UCSD-AML1 (cell line): ENCODE data around the gene TMEM258.

Source experiments
- DNase-seq: peaks from one replicate; lab custom pipeline; 2025; ENCODE audit not compliant: unreplicated experiment; lab: John Stamatoyannopoulos, UW

Gene TMEM258

DNA sequence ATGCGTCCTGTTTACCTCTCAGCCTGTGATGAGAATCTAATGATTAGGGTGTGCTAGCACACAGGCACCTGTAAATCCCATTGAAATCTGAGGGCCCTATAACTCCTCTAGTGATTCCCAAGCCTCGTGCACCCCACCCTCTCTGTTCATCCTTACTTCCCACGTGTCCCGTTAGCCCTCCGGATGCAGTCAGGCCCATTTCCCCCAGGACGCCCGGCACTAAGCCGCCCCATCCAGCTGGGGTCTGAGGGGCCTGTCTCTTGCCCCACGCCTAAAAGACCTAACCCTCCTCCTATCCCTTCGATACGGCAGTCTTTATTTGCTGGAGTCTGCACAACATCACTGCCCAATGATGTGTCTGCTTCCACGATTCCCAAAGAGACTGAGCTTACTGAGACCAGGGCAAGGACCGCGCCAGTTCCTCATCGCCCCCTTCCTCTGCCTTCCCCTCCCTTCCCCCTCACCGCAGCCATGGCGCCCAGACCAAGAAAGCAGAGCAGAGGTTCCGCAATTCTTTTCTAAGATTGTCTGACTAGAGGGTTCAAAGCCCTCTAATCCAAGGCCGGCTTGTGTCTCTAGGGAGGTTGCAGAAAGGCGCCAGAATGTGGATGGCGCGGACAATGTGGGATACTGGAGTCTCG lies 34.7 kb upstream of the TMEM258 start:
- DNase-seq = peak; percentile 80

DNA sequence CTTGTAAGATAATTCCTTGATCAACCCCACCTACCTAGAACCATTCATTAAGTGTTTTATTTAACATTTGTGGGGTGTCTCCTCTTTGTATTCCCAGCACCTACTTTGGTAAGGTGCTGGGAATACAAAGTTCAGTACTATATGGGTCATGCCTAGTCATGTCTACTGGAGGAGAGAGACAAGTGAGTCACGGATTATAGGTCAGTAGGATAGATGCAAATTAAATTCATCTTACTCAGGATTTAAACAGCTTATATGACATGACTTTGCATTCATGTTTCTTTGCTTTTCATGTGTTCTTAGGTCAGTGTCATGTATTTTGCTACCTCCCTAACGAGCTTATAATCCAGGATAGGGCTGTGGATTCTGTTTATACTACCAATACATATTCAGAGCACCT lies 27.8 kb upstream of the TMEM258 start:
- DNase-seq = no peak

DNA sequence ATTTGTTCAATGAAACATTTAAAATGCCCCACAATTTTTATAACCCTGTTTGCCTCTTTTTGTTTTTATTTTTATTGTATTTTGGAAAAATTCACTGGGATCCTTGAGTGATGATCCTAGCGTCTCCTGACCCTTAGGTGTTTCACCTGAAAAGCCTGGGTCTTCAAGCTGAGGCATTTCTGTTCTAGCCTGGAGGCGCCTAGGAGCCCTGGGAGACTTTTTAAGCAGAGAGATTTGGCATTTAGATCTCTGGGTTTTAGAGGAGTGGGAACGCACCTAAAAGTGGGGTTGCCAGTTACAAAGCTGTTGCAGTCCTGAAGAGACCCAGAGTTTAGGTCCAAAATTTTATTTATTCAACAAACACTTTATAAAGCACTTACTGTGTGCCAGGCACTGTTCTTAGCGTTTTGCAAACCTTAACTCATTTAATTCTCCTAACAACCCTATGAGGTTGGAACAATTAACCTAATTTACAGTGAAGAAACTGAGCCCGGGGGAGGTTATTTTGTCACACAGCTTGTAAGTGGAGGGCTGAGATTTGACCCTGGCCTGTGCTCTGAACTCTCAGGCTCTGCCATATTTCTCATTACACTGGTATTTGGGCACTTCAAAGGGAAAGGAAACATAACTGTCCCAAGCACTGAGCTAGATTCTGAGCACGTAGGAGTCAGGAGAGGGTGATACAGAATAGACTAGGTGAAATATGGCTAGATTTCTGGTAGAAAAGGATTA lies 25.2 kb upstream of the TMEM258 start:
- no peak for DNase-seq

DNA sequence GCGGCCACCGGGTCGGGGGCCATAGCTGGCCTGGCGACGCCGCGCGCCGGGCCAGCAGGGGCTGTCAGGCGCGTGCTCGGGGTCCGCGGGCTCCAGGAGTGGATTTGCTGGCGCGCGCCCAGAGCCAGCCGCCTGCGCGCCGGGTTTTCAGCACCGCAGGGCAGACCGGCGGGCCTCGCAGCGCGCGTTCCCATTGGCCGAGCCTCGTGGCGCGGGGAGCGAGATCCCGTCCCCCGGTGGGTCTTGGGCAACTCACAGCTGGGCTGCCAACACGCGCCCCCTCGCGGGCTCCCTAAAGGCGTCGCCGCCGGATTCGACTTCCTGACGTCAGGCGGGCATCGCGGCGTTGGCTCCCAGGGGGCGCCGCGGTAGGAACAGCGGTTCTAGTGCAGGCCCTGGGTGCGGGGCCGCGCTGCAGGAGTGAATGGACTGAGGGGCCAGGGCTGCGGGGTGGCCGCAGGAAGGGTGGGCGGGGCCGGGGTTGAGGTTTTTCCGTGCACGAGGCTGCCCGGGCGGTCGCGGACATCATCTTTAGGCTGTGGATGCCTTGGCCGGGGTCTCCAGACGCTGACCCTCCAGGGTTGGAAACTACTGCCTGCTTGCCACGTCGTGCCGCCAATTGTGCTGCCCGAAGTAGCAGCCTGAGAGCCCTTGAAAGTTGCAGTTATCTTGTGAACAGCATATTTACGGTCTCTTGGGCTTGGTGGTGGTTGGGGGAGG lies 24.5 kb upstream of the TMEM258 start, which contains the start of gene FADS1:
Gene FADS1, minus strand, starts transcription at position 268 of the 720 bp plus-strand sequence. Its CDS starts 74 bp downstream, at position 194.
- DNase-seq = peak; percentile 97

DNA sequence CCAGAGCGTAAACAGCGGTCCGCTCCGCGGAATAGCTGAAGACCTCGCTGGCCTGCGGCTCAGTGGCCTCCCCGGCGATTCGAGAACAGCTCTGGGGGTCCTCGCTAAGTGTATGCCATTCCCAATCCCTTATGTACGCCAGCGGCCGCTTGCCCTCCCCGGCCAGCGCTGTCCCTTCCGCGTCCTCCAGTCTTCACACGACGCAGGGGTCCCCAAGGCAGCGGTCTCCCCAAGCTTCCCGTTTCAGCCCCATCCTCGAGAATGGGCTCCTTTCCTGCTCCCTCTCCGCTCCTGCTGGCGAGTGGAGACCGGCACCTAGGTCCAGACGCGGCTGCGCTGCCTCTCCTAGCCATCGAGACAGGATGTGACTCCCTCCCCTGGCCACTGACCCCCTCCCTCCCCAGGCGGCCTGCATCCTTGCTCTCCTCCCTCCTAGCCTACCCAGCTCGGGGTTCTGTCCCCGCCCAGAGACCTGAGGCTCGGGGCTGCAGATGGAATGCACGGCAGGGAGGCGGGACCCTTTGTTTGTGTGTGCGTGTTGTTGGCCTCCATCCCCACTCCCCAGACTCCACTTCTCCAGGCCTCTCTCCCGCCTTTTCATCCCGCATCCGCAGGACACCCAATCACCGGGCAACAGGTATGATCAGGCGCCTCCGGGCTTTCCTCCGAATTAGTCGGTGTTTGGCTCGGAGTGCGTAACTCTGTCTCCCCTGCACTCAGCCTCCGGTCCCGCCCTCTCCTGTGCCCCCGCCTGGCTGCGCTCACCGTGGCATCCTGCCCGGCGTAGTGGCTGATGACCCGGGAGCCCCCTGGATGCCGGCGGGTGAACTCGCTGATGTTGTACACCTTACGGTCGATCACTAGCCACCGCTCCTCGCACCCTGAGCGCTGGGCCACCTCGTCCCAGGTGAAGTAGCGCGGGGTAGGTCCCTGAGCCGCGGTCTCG lies 23.7 kb upstream of the TMEM258 start:
- peak; percentile 72 for DNase-seq

DNA sequence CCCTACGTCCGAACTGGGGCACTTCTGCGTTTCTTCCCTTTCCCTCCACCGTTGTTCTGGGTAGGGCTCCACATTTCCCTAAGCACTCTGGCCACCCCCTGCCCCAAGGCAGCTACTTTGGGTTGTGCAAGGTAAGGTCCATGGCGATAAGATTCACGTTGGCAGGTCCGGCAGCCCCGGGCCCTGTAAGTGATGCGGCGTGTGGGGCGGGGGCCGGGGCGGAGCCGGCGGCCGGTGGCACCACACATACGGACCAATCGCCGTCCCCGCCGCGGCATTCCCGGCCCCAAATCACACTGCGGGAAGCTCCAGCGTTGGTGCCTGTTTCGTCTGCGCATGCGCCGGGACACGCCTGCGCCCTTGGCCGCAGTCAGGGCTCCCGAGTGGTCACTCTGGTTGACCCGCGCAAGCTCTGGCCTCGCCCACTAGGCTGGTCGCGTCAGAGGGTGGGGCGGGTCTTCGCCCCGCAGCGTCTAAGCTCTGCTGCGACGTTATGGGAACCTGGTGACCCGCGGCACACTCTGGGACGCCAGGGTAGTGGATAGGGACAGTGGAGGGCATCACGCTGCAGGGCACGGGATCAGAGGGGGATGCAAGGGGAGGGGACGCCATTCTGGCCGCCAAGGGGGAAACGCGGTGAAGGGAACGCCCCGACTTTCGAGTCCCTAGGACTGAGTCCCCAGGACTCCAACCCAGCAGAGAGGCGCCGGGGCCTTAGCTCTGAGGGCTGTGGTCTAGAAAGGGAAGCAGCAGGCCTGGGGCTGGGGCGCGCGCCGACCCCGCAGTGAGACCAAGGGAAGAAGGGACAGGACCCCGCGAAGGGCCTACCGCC lies 22.8 kb upstream of the TMEM258 start:
- peak; percentile 95 for DNase-seq

DNA sequence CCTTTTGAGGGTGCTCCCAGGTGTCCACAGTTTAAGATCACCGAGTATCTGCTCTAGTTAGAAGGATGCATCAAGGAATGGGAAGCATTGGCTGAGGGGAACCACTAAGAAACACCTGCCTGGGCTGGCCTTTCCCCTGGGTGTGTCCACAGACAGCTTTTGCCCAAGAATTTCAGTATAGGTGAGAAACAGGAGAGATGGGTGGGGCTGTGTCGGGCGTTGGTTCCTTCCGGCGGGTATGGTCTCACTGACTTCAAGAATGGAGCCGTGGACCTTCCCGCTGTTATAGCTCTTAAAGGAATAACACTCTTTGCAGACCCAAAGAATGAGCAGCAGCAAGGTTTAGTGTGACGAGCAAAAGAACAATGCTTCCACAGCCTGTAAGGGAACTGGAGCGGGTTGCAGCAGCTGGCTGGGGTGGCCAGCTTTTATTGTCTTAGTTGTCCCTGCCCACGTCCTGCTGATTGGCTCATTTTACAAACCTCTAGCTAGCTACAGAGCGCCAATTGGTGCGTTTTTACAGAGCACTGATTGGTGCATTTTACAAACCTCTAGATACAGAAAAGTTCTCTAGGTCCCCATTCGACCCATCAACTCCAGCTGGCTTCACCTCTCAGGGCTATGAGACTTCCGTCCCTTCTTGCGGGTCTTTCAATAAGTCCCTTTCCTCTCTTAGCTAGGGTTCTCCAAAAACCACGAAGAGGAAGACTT lies 22.0 kb upstream of the TMEM258 start:
- no peak for DNase-seq

DNA sequence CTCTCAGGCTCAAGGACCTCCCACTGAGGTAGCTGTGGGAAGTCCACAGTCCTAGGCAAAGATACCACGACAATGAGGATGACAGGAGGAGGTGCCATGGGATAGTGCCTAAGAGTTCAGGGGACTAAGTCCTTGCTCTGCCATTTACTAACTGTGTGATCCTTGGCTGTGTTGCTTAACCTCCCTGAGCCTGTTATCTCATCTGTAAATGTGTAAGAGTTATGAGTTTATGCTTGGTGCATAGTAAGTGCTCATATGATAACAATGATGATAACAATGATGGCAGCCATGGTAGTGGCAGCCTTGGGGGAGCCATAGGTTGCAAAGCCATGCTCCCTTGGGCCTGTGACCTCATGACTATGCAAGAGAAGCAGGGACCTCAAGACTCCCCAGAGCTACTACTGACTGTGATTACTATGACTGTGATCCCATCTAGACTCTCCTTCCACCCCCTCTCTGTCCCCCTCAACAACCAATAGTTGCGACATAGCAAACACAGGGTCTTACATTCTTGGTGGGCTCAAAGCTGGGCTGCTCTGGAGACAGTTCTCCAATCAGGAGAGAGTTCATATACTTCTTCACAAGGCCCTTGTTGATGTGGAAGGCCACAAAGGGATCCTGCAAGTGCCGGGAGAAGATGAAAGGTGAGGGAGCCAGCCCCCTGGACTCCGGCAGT lies 20.5 kb upstream of the TMEM258 start:
- DNase-seq = no peak

DNA sequence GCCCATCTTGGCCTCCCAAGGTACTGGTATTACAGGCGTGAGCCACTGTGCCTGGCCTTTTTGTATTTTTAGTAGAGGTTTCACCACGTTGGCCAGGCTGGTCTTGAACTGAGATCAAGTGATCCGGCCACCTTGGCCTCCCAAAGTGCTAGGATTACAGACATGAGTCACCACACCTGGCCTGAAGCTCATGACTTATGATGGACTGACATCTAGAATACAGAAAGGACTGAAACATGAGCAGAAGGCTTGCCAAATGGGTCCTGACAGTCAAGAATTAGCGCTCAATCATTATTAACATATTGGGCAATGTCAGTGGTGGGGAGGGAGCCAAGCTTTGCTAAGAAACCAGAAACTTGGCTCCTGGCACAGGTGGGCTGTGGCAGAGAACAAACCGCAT lies 19.4 kb upstream of the TMEM258 start:
- DNase-seq = no peak

DNA sequence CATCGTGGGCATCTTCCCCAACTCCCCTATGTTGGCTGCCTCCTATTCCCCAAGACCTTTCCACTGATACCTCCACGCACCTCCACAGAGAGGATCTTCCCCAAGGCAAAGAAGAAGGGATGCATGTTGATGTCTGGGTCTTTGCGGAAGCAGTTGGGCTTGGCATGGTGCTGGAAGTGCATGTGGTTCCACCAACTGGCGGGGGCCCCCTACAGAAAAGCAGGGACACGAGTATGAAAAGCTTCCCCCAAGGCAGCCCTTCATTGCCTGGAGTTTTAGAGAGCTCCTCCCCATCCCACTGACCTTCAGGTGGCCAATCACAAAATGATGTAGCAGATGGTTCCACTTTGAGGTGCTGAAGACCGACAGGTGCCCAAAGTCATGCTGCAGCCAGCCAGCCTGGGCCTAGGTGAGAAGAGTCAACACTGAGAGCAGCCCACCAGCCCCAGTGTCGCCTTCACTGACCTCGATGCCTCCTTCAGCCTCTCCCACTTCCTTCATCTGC lies 18.3 kb upstream of the TMEM258 start:
- no peak for DNase-seq

DNA sequence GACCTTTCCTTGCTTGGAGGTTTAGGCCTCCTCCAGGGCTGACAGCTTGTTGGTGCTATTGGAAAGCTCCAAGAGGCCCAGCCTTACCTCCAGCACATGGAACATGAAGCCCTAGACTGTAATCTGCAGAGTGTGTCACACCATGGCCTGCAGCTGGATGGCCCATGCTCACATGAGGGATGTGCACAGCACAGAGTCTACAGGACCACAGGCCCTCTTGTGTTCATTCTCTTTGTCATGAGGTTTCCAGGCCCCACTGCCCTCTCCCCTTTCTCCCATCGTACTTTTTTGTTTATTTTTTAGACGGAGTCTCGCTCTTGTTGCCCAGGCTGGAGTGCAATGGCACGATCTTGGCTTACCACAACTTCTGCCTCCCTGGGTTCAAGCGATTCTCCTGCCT lies 14.4 kb upstream of the TMEM258 start:
- DNase-seq = no peak

DNA sequence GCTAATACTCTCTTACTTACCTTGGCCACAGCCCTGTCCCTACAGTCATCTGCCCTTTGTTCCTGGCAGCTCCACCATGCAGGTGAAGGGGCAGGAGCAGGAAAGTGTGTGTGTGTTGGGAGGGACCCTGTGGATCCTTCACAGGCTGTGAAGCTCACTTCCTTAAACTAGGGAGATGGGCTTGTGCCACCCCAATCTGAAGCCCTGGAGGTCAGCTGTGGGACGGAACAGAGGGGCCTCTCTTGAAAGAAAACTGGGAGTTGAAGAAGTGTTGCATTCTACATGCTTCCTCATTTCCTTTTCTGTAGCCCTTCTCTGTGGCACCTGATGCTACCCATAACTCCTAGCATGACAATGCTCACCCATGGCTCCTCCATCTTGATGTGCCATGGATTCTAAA lies 12.7 kb upstream of the TMEM258 start:
- DNase-seq = no peak

DNA sequence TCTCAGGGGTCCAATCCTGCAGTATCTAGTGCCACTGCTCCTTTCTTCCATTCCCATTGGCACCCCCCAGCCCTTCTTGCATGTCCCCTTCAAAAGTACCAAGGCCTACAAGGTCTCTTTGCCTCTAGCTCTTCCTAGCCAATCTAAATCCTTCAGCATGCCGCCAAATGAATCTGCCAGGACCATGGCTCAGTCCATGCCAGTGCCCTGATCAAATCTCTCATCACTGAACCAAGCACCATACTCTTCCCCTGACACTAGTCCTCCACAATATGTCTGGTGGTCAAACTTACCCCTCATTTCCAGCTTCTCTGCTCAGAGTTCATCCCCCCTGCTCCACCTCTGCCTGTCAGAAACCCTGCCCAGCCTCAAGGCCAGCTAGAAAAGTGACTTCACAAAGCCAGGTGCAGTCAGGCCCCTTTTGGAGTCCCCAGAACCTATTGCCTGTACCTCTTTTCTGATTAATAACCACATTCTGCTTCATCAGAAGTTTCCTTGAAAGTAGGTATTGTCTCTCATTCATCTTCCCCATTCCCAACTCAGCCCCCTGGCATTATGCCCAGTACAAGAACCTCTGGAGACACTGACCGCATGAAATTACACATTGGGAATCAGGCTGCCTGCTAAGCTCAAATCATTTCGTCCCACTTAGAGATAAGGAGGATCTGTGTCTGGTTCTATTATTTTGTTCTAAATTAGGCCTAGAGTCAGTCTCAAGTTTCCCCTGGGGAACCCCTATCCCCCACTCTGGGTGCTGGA lies 11.7 kb upstream of the TMEM258 start:
- no peak for DNase-seq

DNA sequence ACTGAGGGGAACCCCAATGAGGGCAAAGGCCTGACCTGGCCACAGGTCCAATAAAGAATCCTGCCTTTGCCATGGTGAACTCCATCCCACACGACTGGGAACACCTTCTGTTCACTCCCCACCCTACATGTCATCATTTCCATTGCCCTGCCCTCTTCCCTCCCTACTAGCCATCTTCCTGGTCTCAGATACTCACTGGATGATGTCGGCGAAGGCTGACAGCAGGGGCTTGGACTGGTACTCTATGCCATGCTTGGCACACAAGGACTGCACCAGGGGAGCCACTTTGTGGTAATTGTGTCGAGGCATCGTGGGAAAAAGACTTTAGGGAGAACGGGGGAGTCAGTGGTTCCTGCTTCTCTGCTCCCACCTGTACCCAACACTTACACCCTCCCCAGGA lies 10.2 kb upstream of the TMEM258 start:
- no peak for DNase-seq

DNA sequence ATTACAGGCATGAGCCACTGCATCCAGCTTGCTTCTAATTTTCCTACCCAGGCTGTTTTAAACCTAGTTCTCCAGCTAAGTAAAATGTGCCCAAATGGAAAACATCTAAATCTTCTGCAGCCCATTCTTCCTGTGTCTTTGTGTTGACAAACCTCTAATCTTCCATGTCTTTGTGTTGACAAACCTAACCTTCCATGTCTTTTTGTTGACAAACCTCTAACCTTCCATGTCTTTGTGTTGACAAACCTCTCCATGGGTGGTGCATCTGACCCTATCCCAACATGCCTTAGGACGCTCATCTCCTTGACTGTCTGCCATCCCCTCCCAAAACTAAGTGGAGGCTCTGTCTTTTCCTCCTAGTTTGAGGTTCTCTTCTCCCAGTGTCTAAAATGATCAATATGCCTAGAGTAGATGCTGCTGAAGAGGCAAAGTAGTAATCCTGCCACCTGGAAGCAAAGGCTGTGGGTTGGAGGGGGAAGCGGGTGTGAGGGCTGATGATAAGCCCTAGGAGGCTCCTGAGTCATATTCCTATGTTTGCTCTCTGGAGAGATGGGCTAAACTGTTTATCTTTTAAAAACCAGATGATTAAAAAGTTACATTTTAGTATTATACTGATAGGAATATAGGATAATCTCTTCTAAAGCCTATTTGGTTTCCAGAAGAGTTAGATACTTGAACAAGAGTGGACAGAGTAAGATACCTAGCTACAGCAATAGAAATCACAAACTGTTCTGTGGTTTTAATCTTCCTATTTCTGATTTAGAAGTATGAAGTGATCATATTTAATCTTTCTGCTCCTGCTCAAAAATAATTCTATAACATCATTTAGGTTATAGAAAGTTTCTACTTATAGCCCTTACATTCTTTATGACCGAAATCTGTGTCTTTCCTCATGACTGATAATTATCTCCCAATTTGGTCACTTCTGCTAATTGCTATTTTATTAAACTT lies 8.2 kb upstream of the TMEM258 start:
- no peak for DNase-seq

DNA sequence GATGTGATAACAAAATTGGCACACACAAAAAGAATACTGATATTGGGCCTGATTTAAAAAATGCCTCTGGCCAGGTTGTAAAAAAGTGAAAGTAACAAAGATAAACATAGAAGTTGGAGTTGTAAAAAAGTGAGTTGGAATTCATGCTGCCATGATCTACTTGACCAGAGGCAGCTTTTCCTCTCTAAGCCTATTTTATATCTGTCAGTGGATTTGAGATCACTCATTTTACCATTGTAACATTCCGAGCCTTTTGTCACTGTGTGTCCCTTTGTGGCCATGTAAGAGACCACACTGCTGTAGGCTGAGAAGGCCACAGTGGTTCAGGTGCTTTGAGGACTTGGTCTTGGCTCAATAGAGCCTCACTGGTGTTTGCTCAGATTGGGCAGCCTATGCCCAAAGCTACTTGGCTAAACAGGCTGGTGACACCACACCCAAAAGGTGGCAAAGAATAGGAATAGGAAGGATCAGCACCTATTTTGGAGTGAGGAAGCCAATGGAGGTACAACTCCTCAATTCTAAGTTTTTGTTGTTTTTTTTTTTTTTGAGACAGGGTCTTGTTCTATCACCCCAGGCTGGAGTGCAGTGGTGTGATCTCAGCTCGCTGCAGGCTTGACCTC lies 7.4 kb upstream of the TMEM258 start:
- DNase-seq = no peak
